Endothelial cell of umbilical vein (primary cell): ENCODE measurements around the gene ARFGEF3. TPM values are rescaled to one million over a fixed set of nuclear protein-coding genes. Genes with fewer than 3 reads are reported as not detected.

ENCODE experiments used
- BruUV-seq: library from RNA; stranded (reverse); fragments of 400-500 nt; replicated peaks from 2 replicates; lab custom pipeline; 2021; lab: Mats Ljungman, UMichigan
- CTCF ChIA-PET: fragments of 300-600, 350-600 bp; sonication (Branson Sonifier 250); formaldehyde crosslinking; loops from one replicate; lab custom pipeline; 2021; ENCODE audit warnings: antibody characterized with exemption, inconsistent platforms; lab: Charles Lee
- POLR2A ChIA-PET: fragments of 300-600, 350-600 bp; sonication (Branson Sonifier 250); formaldehyde crosslinking; loops from one replicate; lab custom pipeline; 2021; ENCODE audit warnings: antibody characterized with exemption, inconsistent platforms; lab: Charles Lee
- DNase-seq: peaks from one replicate; pipeline ENCODE4 v3.0.0-alpha.2; 2011; ENCODE audit warnings: low read depth, low spot score
- FAIRE-seq: peaks from 2 replicates; lab custom pipeline; 2011; peaks lifted over from hg19 to GRCh38; lab: Jason Lieb, UNC
- H2AFZ ChIP-seq: 2 replicates; pipeline ENCODE4 v1.6.0; 2012; ENCODE audit warnings: low read depth, low read length, control low read depth, inconsistent platforms
- H3K27ac ChIP-seq: 2 replicates; pipeline ENCODE4 v1.5.1; 2011; ENCODE audit warnings: low read depth, mild to moderate bottlenecking, control low read depth, low read length, moderate library complexity; ENCODE audit not compliant: insufficient read depth
- H3K27me3 ChIP-seq, 2 experiments: 2 replicates each; pipeline versions ENCODE4 v1.6.0 to v1.6.1; 2011; ENCODE audit warnings: low read length in 2 of 2, mixed read lengths in 1 of 2; ENCODE audit not compliant: control insufficient read depth in 2 of 2, insufficient read depth in 2 of 2
- H3K36me3 ChIP-seq, 2 experiments: 2 replicates in 1 of 2; 3 replicates in 1 of 2; pipeline ENCODE4 v1.5.1; 2011; ENCODE audit warnings: low read length in 2 of 2, mild to moderate bottlenecking in 1 of 2, moderate library complexity in 1 of 2; ENCODE audit not compliant: control insufficient read depth in 2 of 2, insufficient read depth in 2 of 2; ENCODE audit errors: extremely low read depth in 1 of 2
- H3K4me1 ChIP-seq: 3 replicates; pipeline ENCODE4 v1.5.1; 2011; ENCODE audit warnings: mild to moderate bottlenecking, low read length; ENCODE audit not compliant: control insufficient read depth, insufficient read depth; ENCODE audit errors: extremely low read depth
- H3K4me2 ChIP-seq: 2 replicates; pipeline ENCODE4 v1.6.1; 2011; ENCODE audit warnings: low read length, control low read depth, mixed read lengths; ENCODE audit not compliant: insufficient read depth
- H3K4me3 ChIP-seq, 3 experiments: fragments of 200-600 bp in 1 of 3; sonication (generic), shearing (Covaris generic) in 1 of 3; replicated peaks in 1 of 3; 2 replicates each; pipeline ENCODE4 v1.5.1; 2011 to 2016; ENCODE audit warnings: control low read depth in 3 of 3, low read length in 3 of 3, mild to moderate bottlenecking in 2 of 3, inconsistent platforms in 1 of 3, low read depth in 1 of 3, moderate library complexity in 1 of 3; ENCODE audit not compliant: insufficient read depth in 1 of 3
- H3K79me2 ChIP-seq: 2 replicates; pipeline ENCODE4 v1.6.0; 2012; ENCODE audit warnings: low read length, inconsistent platforms; ENCODE audit not compliant: control insufficient read depth, insufficient read depth
- H3K9ac ChIP-seq: replicated peaks from 2 replicates; pipeline ENCODE3; 2011; ENCODE audit warnings: low read length, control low read depth; ENCODE audit not compliant: insufficient read depth; ENCODE audit errors: extremely low read depth
- H3K9me1 ChIP-seq: replicated peaks from 3 replicates; pipeline ENCODE4 v1.6.0; 2011; ENCODE audit warnings: mild to moderate bottlenecking, low read length; ENCODE audit not compliant: control insufficient read depth, insufficient read depth; ENCODE audit errors: extremely low read depth
- H3K9me3 ChIP-seq: replicated peaks from 2 replicates; pipeline ENCODE4 v1.5.1; 2012; ENCODE audit warnings: low read length, inconsistent platforms; ENCODE audit not compliant: control insufficient read depth, insufficient read depth
- H4K20me1 ChIP-seq: replicated peaks from 2 replicates; pipeline ENCODE3; 2011; ENCODE audit warnings: mild to moderate bottlenecking, low read length; ENCODE audit not compliant: control insufficient read depth, insufficient read depth; ENCODE audit errors: extremely low read depth
- EZH2 ChIP-seq: IDR thresholded peaks from 2 replicates; pipeline ENCODE4 v1.6.1; 2012; ENCODE audit warnings: borderline replicate concordance, low read depth, mild to moderate bottlenecking, moderate library complexity, low read length, inconsistent platforms; ENCODE audit not compliant: severe bottlenecking
- FOS ChIP-seq: IDR thresholded peaks from 2 replicates; pipeline ENCODE4 v1.6.1; 2011; ENCODE audit warnings: mild to moderate bottlenecking, low read length, moderate library complexity, borderline replicate concordance; ENCODE audit not compliant: insufficient read depth
- GATA2 ChIP-seq: IDR thresholded peaks from 2 replicates; pipeline ENCODE4 v1.7.0; 2011; ENCODE audit warnings: low read depth, mild to moderate bottlenecking, moderate library complexity, mixed read lengths, low read length; ENCODE audit not compliant: insufficient read length, insufficient read depth
- JUN ChIP-seq: IDR thresholded peaks from 2 replicates; pipeline ENCODE4 v1.6.1; 2011; ENCODE audit warnings: borderline replicate concordance, low read depth; ENCODE audit not compliant: insufficient read length, insufficient read depth
- MYC ChIP-seq: IDR thresholded peaks from one replicate; pipeline ENCODE4 v1.6.1; 2011; ENCODE audit warnings: mild to moderate bottlenecking, low read depth, low read length
- POLR2A ChIP-seq: IDR thresholded peaks from 2 replicates; pipeline ENCODE4 v1.6.1; 2012; ENCODE audit warnings: low read depth, mild to moderate bottlenecking, control low read depth, low read length
- POLR2AphosphoS5 ChIP-seq: IDR thresholded peaks from 2 replicates; pipeline ENCODE4 v1.6.1; 2012; ENCODE audit warnings: low read depth, mild to moderate bottlenecking, control low read depth, low read length, moderate library complexity; ENCODE audit not compliant: insufficient read depth
- dilution Hi-C: fragments of 300-500 bp; cut with MboI; formaldehyde crosslinking; loops from one replicate; pipeline ENCODE4 v1.15.0; 2019; ENCODE audit warnings: low sequenced_read_pairs; ENCODE audit not compliant: extremely low pct_ligation_motif_present
- intact Hi-C: fragments of 100-400 bp; cut with micrococcal nuclease; formaldehyde crosslinking; loops from one replicate; pipeline ENCODE4 v1.10.0; 2022
- polyA plus RNA-seq, 4 experiments: library from polyadenylated mRNA; depleted of rRNA in 3 of 4; stranded (reverse) in 3 of 4; unstranded in 1 of 4; fragments of >200 nt; gene quantifications; 2 replicates each; pipeline versions ENCODE4 v1.2.1 to v1.2.3, GENCODE V29; 2011 to 2012; ENCODE audit warnings: missing spikeins in 1 of 4
- total RNA-seq: library from RNA; stranded (reverse); gene quantifications from 2 replicates; pipeline ENCODE4 v1.2.3, GENCODE V29; 2021
- TF ChIP-seq, protein P1 (sequence below), 2 donors: IDR thresholded peaks; 1 replicate in 1 of 2; 2 replicates in 1 of 2; pipeline ENCODE4 v1.5.1; 2011; ENCODE audit warnings: low read length in 2 of 2, mild to moderate bottlenecking in 2 of 2, moderate library complexity in 2 of 2, control low read depth in 1 of 2, inconsistent platforms in 1 of 2, low read depth in 1 of 2; ENCODE audit not compliant: insufficient read depth in 1 of 2; ENCODE audit errors: extremely low read depth in 1 of 2
- TF ChIP-seq, protein P2 (sequence below): IDR thresholded peaks from 2 replicates; pipeline ENCODE4 v1.6.1; 2011; ENCODE audit not compliant: insufficient read depth, insufficient read length

Gene ARFGEF3
- total and polyA plus RNA-seq, 2 donors (not counting 3 experiments of a cell fraction or from before 2014, with no cell fraction given): 1.3 to 7.3 TPM

DNA sequence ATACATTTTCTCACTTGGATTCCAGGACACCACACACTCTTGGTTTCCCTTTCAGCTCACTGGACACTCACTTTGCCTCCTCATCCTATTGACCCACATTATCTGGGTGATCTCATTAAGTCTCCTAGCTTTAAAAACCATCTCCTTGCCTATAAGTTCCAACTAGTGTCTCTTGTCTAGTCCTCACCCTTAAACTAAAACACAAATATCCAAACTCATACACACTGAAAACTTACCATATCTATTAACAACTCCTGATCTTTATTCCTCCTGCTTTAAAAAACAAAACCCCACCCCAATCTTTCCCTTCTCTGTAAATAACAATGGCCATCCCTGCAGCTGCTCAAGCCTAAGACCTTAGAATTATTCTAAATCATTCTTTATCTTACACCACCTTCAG lies 212.5 kb downstream of the ARFGEF3 start:
- H3K27ac ChIP-seq: no peak overlapping the region
- H3K27me3 ChIP-seq: no peaks in the 10 kb centered on the region
- no TSS peak for BruUV-seq
- no peaks in the 10 kb centered on the region for H4K20me1 ChIP-seq
- H3K4me1 ChIP-seq: peaks cover 23% of the 10 kb centered on the region
- CTCF ChIA-PET: no interaction called here
- no peak overlapping the region for H2AFZ ChIP-seq
- no peaks in the 10 kb centered on the region for H3K9me1 ChIP-seq
- no peak for FAIRE-seq
- H3K9me3 ChIP-seq: no peaks in the 10 kb centered on the region
- no peaks in the 10 kb centered on the region for H3K79me2 ChIP-seq
- no peaks in the 10 kb centered on the region for H3K36me3 ChIP-seq
- POLR2A ChIA-PET: no interaction called here
- H3K4me2 ChIP-seq: no peak overlapping the region
- no peak overlapping the region for H3K9ac ChIP-seq
- intact Hi-C loops: no loop called here
- TF ChIP-seq JUN (no peak), FOS (no peak), POLR2A (no peak), GATA2 (no peak), POLR2AphosphoS5 (no peak), EZH2 (no peak), MYC (no peak)
- TF ChIP-seq, protein P1, sequence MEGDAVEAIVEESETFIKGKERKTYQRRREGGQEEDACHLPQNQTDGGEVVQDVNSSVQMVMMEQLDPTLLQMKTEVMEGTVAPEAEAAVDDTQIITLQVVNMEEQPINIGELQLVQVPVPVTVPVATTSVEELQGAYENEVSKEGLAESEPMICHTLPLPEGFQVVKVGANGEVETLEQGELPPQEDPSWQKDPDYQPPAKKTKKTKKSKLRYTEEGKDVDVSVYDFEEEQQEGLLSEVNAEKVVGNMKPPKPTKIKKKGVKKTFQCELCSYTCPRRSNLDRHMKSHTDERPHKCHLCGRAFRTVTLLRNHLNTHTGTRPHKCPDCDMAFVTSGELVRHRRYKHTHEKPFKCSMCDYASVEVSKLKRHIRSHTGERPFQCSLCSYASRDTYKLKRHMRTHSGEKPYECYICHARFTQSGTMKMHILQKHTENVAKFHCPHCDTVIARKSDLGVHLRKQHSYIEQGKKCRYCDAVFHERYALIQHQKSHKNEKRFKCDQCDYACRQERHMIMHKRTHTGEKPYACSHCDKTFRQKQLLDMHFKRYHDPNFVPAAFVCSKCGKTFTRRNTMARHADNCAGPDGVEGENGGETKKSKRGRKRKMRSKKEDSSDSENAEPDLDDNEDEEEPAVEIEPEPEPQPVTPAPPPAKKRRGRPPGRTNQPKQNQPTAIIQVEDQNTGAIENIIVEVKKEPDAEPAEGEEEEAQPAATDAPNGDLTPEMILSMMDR (IDR thresholded peaks at IDR 0.05; ENCODE audit: extremely low read depth in 1 of 2, insufficient read depth in 1 of 2, low read depth in 1 of 2, low read length in 2 of 2): no peak
- TF ChIP-seq, protein P2, sequence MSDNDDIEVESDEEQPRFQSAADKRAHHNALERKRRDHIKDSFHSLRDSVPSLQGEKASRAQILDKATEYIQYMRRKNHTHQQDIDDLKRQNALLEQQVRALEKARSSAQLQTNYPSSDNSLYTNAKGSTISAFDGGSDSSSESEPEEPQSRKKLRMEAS: no peak
- dilution Hi-C loops: no loop called here
- DNase-seq: no peak
- no peak overlapping the region for H3K4me3 ChIP-seq
